Skin of body (tissue), 2 donors: ENCODE data around the gene AFF4. TPM values are rescaled to one million over a fixed set of nuclear protein-coding genes. Genes with fewer than 3 reads are reported as not detected.
A peak's percentile ranks its signal among the peaks of the same experiment; 100 is the strongest.
"Not testable (repeated sequence)": the region's sequence is repeated elsewhere in the genome, so short reads cannot be mapped to it uniquely, and the experiment has no call there.

ENCODE experiments used
- DNase-seq: peaks from one replicate; lab custom pipeline; 2025; lab: John Stamatoyannopoulos, UW
- total RNA-seq: library from RNA; depleted of rRNA; stranded (reverse); fragments of >200 nt; gene quantifications from one replicate; pipeline ENCODE4 v1.2.3, GENCODE V29; 2014

AFF4 gene
- total RNA-seq, 1 donor from 2014 or later: 66.3 TPM

DNA sequence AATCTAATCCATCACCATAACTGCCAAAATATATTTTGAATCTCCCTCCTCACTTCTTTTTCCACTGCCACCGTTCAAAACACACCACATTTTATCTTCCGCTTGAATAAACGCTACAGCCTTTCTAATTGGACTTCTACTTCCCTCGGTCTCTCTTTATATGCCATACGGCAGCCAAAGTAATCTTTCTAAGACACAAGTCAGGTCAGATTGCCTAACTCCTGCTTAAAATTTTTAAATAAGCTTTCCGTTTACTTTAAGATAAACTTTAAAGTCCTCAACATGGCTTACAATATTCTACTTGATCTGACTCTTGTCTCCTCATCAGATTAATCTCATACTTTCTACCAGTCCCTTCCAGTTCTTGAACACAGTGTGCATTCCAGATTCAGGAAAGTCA is 9.7 kb downstream of the AFF4 start:
- DNase-seq: no peak

DNA sequence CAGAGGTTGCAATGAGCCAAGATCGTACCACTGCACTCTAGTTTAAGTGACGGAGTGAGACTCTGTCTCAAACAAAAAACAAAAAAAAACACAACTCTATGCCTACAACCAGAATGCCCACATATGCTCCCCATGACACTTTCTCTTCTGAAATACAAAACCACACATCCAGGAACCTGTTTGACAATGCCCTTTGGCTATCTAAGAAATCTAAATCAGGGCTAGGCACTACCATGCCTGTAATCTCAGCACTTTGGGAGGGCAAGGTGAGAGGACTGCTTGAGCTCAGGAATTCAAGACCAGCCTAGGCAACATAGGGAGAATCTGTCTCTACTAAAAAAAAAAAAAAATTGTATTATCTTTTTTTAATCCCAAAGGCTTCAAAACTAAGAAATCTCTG is 10.6 kb downstream of the AFF4 start:
- no peak for DNase-seq

DNA sequence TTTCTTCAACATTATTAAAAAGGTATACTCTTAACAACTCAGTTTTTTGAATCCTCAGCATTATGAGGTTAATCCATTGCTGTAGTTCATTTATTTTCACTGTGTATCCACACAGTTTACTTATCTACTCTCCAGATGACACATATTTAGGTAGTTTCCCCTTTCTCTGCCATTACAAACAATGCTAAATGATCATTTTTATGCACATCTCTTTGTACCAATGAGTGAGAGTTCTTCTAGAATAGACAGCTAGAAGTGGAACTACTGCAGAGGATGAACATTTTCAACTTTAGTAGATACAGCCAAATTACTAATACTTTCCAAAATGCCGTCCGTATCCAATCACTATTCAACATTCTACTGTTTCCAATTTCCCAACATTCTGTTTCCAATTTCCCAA is 11.5 kb downstream of the AFF4 start:
- peak; percentile 46 for DNase-seq

DNA sequence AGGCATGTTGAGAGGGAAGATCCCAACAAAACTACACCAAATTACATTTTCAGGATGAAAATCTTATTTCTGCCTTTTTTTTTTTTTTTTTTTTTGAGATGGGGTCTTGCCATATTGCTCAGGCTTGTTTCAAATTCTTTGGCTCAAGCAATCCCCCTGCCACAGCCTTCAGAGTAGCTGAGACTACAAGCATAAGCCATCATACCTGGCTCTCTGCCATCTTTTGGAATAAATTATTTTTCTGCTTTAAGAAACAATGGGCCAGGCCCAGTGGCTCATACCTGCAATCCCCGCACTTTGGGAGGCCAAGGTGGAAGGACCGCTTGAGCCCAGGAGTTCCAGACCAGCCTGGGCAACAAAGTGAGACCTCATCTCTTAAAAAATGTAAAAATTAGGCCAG is 14.3 kb downstream of the AFF4 start:
- DNase-seq: peak; percentile 1

DNA sequence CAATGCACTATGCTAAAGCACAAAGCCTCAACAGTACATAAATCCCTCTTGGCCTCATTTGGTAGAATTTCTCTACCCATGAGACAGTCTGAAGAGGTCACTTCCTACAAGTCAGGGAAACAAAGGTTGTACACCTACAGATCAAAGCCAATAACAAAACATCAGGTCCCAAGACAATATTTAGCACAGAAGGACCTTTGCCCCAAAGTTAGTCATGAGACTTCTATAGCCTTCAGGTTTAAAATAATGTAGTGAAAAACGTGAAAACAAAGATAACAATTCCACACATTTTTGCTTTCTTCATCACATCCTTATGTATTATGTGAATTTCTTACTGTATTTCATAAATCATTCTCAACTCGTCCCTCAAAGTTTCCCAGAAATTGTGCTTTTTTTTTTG is 15.8 kb downstream of the AFF4 start:
- no peak for DNase-seq

DNA sequence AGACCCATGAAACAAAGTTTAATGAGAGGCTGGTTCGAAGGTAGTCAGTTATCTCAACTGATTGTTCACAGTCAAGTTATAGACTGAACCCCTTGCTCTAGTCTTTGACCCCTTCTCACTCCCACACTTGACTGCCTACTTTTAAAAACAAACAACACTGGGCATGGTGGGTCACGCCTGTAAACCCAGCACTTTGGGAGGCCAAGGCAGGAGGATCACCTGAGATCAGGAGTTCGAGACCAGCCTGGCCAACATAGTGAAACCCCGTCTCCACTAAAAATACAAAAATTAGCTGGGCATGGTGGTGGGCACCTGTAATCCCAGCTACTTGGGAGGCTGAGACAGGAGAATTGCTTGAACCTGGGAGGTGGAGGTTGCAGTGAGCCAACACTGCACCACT is 18.1 kb downstream of the AFF4 start:
- not testable (repeated sequence) for DNase-seq

DNA sequence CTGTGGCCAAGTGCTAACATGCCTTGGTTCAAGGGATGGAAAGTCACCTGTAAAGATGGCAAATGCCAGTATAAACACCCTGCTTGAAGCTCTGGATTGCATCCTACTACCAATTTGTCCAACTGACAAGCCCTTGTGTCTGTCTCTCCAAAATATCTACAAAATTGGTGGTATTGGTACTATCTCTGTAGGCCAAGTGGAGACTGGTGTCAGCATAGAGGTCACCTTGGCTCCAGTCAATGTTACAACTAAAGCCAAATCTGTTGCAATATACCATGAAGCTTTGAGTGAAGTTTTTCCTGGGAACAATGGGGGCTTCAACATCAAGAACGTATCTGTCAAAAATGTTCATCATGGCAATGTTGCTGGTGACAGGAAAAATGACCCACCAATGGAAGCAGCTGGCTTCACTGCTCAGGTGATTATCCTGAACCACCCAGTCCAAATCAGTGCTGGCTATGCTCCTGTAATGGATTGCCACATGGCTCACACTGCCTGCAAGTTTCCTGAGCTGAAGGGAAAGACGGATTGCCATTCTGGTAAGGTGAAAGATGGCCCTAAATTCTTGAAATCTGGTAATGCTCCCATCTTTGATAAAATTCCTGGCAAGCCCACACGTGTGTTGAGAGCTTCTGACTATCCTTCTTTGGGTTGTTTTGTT is 19.9 kb downstream of the AFF4 start:
- DNase-seq: no peak

DNA sequence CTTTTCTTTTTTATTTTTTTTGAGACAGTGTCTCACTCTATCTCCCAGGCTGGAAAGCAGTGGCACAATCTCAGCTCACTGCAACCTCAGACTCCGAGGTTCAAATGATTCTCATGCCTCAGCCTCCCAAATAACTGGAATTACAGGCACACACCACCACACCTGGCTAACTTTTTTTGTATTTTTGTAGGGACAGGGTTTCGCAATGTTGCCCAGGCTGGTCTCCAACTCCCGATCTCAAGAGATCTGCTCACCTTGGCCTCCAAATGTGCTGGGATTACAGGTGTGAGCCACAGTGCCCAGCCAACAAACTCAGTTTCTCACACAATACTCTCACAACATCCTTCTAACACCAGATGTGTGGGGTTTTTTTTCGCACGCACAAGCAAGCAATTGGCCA is 22.1 kb downstream of the AFF4 start:
- DNase-seq: no peak

DNA sequence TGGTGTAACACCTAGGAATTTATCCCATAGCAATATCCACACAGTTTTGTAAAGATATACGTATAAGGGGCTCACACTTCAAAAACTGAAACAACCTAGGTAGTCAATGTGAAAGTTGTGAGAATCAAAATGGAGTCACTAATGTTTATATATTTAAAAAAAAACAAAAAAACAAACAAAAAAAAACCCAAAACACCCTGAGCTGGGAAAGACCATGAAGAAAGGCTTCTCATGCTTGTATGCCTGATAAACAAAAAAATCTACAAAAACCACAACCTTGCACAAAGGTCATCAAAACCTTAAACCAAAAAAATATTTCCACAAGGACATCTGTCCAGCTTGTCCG is 35.4 kb downstream of the AFF4 start:
- no peak for DNase-seq

DNA sequence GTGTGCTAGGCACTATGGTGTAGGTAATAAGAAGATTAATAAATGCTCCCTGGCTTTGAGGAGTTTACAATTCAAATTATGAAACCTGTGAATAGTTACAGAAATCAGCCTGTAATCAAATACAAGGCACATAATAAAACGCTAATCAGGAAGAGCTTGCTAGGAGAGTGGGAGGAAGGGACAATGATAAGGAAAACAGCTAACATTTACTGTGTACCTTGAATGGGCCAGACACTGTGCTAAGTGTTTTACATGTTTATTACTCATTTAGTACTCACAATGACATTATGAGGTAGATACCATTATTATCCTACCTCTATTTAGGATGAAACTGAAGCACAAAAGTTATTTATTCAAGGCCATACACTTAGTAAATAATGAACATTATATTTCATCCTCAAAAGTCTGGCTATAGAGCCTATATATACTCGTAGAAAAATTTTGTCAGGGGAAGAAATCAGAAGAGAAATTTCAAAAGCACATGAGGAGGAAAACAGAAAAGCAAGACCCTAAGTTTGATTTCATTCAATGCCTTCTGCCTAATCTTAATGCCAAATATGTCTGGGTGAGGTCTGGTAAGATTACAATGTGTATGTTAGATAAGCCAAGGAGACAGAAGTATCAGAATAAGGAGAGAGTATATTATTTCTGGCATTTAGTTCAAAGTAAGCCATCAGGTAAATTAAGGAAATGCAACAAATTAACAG is 35.9 kb downstream of the AFF4 start:
- DNase-seq: no peak

DNA sequence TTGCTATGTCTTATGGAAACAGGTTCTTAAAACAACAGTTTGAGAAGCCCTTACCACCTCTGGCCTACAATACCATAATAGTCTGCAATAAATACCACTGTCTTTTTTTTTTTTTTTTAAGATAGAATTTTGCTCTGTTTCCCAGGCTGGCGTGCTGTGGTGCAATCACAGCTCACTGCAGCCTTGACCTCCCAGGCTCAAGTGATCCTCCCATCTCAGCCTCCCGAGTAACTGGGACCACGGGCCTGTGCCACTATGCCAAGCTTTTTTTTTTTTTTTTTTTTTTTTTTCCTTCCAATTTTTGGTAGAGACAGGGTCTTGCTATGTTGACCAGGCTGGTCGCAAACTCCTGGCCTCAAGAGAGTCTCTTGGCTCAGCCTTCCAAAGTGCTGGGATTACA is 37.0 kb downstream of the AFF4 start:
- DNase-seq: no peak

DNA sequence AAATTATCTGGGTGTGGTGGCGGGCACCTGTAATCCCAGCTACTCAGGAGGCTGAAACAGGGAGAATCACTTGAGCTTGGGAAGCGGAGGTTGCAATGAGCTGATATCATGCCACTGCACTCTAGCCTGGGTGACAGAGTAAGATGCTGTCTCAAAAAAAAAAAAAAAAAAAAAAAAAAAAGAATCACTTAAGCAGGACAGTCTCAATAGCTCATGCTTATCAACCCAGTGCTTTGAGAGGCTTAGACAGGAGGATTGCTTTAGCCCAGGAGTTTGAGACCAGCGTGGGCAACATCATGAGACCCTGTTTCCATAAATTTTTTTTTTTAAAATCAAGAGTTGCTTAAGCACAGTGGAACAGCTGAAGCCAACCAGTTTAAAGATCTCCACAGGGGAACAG is 47.3 kb downstream of the AFF4 start:
- DNase-seq: no peak

DNA sequence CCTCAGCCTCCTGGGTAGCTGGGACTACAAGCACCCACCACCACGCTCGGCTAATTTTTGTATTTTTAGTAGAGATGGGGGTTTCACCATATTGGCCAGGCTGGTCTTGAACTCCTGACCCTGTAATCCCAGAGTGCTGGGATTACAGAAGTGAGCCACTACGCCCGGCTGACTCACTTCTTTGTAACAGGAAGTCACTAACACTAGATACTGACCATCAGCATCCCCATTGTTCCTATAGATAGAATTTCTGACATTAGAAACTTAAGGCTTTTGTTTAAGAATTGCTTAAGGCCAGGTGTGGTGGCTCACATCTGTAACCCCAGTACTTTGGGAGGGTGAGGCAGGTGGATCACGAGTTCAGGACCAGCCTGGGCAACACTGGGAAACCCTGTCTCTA is 47.8 kb downstream of the AFF4 start:
- DNase-seq: no peak

DNA sequence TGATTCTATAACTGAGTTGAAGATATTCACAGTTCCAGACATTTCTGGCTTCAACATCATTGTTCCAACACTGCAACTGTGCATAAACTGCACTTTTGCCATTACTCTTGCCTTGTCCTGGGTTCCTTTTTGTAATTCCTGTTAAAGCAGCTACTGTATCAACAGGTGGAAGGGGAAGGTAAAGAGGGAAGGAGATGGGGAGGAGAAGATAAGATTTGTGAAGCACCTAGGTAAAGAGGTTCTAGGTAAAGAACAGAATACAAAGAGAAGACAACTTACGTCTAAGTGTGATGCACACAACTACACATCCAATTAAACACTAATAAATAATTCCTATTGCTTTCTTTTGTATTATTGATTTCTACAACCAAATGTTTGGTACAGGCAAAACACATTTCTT is 53.7 kb downstream of the AFF4 start:
- no peak for DNase-seq

DNA sequence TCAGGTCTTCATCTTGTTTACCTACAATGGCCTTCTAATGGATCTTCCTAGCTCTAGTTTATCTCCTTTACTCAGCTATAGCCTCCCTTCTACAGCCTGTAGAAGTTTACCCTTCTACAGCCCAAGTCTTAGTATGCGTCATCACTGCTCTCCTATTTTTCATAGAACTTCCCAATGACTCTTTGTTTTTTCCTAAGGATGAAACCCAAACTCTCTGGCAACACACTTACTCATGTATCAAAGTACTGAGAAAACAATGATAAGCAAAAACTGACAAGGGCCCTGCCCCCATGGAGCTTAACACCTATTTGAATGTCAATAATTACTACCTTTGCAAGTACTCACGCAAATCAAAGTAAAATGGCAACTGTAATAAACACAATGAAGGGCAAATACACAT is 56.3 kb downstream of the AFF4 start:
- DNase-seq: no peak

DNA sequence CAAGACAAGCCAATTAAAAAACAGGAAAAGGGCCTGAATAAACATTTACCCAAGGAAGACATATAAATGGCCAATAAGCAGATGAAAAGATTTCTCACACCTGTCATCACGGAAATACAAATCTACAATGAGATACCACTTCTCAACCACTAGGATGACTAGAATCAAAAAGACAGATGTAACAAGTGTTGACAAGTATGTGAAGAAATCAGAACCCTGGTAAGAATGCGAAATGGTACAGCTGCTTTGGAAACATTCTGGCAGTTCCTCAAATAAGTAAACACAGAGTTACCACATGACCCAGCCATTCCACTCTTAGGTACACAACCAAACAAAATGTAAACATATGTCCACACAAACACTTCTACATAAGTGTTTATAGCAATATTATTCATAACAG is 57.5 kb downstream of the AFF4 start:
- no peak for DNase-seq

DNA sequence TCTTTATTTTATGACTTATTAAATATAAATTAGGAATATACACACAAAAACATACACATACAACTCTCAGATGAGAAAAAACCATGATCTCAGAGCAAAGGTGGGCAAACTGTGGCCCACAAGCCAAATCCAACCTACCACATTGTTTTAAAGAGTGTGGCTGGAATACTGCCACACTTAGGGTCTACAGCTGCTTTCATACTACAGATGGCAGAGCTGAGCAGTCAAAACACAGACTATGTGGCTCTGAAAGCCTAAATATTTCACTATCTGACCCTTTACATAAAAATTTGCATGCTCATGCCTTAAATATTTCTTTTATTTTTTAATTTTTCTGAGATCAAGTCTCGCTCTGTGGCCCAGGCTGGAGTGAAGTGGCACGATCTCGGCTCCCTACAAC is 61.7 kb downstream of the AFF4 start:
- no peak for DNase-seq

DNA sequence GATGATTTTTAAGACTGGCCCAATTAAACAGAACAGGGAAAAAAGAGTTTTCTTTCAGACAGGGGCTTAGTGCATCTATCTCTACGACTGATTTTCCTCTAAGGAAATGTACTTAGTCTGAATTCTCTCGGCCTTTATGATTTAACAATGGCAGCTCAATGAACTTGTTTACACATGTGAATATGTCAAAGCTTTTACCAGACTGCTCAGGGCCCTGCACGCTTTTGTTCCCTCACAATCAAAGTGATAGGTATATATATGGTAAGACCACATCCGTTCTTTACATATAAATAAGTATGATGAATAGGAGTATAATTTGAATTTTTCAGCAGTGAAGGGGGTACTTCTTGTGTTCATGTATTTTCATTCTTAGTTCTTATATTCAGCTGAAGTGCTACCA is 62.4 kb downstream of the AFF4 start:
- DNase-seq: no peak

DNA sequence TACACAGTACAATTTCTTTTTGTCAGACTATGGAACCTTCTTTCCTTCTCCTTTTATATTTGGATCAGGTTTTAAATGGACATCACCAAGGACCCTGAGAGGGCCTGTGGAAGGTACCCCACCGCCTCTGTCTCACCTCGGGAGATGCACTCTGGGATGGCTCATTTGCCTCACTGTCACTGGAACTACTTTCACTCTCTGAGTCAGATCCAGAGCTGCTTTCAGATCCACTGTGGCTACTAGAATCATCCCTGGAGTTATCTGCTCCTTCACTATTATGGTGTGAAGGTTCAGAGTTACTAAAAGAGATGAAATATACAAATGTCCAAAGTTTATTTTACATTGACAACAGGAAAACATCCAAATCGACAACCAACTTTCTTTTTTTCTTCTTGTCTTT is 65.3 kb downstream of the AFF4 start:
- DNase-seq: no peak

DNA sequence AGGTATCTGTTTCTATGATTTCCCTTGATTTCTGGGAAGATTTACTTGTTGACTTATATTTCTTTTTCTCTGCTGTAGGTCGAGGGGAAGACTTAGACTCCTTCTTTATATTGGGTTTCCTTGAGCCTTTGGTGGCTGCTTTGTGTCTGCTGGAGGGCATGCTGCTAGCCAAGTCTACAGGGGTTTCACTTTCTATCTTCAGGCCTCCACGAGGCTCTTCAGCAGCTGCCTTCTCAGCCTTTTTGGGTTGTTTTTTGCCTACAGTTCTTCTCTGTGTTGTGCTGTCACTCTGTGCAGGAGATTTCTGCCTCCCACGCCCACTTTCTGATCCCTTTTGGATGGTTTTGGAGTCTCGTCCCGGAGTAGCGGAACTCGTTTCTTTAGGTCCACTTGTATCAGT is 66.7 kb downstream of the AFF4 start:
- DNase-seq: no peak

DNA sequence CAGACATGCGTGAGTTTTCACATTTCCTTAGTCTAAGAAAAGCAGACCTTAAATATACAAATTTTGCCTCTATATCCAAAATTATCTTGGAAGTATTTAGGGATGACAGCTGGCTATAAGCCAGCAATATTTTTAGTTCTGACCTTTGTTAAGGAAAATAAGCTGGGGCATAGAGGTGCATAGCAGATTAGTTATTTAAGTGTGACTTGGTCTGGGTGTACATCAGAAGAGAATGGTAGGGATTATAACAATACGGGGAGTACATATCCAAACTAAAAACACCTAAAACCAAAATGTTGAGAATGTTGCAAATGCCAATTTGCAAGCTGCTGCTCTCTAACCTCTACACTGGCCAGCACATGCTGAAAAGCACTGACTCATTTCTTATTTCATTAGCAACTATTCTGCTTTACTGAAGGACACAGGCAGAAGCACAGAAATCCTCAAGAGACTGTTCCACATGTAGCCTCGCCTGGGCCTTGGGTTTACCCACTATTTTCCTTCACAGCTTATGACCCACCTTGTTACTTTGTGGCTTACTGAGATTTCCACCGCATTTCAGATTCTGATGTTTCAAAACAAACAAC is 67.6 kb downstream of the AFF4 start:
- no peak for DNase-seq

DNA sequence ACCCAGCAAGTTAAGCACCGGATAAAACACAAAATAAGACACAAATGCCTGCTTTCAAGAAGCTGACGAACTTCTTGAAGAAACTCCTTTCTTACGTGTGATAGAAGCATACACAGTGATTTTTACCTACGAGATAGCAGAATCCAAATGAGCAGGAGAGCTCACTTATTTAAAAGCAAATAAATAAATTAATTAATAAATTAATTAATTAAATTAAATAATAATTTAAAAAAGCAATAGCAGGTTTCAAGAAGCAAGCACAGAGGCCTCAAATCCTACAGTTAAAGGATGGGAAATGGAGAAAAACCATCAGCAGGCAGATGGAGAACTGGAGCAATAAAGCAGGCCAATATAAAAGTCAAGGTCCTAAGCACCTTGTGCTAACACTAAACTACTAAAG is 72.6 kb downstream of the AFF4 start:
- no peak for DNase-seq

DNA sequence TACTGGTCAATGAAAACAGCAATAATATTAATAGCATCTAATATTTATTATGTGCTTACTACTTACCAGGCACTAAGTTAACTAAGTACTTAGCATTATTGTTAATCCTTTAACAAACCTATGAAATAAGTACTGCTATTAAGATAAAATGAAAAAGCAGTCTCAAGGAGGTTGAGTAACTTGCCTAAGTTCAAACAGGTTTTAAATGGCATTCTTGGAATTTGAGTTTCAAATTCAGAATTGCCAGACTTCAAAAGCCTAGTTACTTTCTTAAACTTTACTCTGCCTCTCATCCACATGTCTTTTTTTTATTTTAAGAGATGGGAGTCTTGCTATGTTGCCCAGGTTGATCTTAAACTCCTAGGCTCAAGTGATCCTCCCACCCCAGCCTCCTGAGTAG is 73.9 kb downstream of the AFF4 start:
- DNase-seq: no peak
